K562 (cell line): ENCODE measurements around the gene GEMIN7. TPM values are rescaled to one million over a fixed set of nuclear protein-coding genes. Genes with fewer than 3 reads are reported as not detected.

Experiments used
- MECOM ChIP-seq: fragments of 250-450 bp; sonication (Bioruptor Pico); IDR thresholded peaks from 2 replicates; pipeline ENCODE4 v1.8.0; 2022; ENCODE audit warnings: inconsistent platforms
- polyA plus RNA-seq, 8 experiments: library from polyadenylated mRNA; depleted of rRNA in 4 of 8; stranded (reverse) in 5 of 8; unstranded in 3 of 8; fragments of >200 nt; fragmentation: Nextera tagmentation in 2 of 8; fragmentation: Illumina TruSeq in 1 of 8; extraction: Ambion mirVana in 2 of 8; extraction: Trizol in 1 of 8; gene quantifications; 2 replicates each; pipeline versions ENCODE4 v1.2.1 to v1.2.3, GENCODE V29; 2011 to 2014; ENCODE audit warnings: inconsistent platforms in 1 of 8, missing spikeins in 1 of 8
- total RNA-seq, 7 experiments: library from RNA; depleted of rRNA in 6 of 7; stranded (reverse); fragments of >200 nt in 6 of 7; fragmentation: Illumina TruSeq in 2 of 7; extraction: Trizol in 2 of 7; gene quantifications; 2 replicates each; pipeline versions ENCODE4 v1.2.1 to v1.2.3, GENCODE V29; 2011 to 2021; ENCODE audit warnings: low replicate concordance in 1 of 7
- TF ChIP-seq, protein P1 (sequence below): IDR thresholded peaks from 2 replicates; pipeline ENCODE4 v1.6.1; 2014; ENCODE audit warnings: antibody characterized with exemption
- TF ChIP-seq, protein P2 (sequence below), 3 experiments: fragments of 200-800 bp in 1 of 3; fragments of 250-450 bp in 1 of 3; fragments of 450-650 bp in 1 of 3; sonication (Bioruptor Pico) in 1 of 3; sonication (Bioruptor generic) in 1 of 3; formaldehyde crosslinking in 1 of 3; IDR thresholded peaks; 2 replicates each; pipeline versions ENCODE4 v1.6.1 to v1.8.0; 2016 to 2022; ENCODE audit warnings: mild to moderate bottlenecking in 2 of 3, missing genetic modification characterization in 2 of 3, missing compliant biosample characterization in 1 of 3, moderate library complexity in 1 of 3
- TF ChIP-seq, protein P3 (sequence below), 2 experiments: fragments of 450-650 bp in 1 of 2; sonication (generic) in 1 of 2; formaldehyde crosslinking in 1 of 2; IDR thresholded peaks in 1 of 2; conservative IDR thresholded peaks in 1 of 2; 2 replicates each; pipeline versions ENCODE4 v1.6.1 to v1.8.1; 2016 to 2023; ENCODE audit warnings: mild to moderate bottlenecking in 2 of 2, moderate library complexity in 2 of 2, inconsistent platforms in 1 of 2, missing genetic modification reagents in 1 of 2
- TF ChIP-seq, protein P4 (sequence below): fragments of 250-450 bp; sonication (Bioruptor Pico); IDR thresholded peaks from 2 replicates; pipeline ENCODE4 v1.4.0; 2020; ENCODE audit warnings: mild to moderate bottlenecking, moderate library complexity
- TF ChIP-seq, protein P5 (sequence below), 2 experiments: fragments of 450-650 bp; formaldehyde crosslinking in 1 of 2; IDR thresholded peaks; 2 replicates each; pipeline versions ENCODE4 v1.4.0 to v1.6.1; 2014 to 2020; ENCODE audit warnings: mild to moderate bottlenecking in 2 of 2, borderline replicate concordance in 1 of 2, low read depth in 1 of 2

The GEMIN7 gene
- total and polyA plus RNA-seq, 9 of the 15 experiments (the other 6 are each of a cell fraction or from before 2014, with no cell fraction given) = 23.1 to 124 (median 54.9) TPM

DNA sequence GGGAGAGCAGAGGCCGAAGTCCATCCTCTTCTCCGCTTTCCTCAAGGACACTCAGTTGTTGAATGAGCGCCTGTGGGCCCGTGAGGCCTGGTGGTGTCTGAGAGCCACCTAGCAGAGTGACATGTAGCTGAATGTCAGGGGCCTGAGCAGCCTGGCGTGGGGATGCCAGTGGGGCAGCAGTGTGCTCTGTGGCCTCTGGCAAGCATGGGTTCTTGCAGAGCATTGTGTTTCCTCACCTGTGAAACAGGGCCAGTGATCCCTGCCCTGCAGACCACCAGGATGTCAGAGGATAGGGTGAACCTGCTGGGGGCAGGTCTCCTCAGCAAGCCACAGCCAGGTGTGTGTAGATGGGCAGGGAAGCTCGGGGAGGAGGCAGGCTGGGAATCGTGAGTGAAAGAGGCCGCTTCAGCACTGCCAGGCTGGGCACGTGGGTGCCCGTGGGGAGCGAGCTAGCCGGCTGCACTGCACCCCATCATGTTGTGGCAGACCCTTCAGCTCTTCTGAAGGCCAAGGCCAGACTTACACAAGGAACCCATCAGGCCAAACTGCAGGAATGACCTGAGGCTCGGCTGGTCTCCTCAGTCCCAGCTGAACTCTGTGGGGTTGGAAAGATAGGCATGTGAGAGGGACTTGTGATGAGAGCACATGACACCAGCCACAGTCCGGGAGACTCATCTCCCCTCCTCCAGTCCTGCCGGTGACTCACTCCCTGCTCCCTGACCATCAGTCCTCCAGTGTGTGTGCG, 18.9 kb downstream of the GEMIN7 start (continued):
- TF ChIP-seq, protein P1, sequence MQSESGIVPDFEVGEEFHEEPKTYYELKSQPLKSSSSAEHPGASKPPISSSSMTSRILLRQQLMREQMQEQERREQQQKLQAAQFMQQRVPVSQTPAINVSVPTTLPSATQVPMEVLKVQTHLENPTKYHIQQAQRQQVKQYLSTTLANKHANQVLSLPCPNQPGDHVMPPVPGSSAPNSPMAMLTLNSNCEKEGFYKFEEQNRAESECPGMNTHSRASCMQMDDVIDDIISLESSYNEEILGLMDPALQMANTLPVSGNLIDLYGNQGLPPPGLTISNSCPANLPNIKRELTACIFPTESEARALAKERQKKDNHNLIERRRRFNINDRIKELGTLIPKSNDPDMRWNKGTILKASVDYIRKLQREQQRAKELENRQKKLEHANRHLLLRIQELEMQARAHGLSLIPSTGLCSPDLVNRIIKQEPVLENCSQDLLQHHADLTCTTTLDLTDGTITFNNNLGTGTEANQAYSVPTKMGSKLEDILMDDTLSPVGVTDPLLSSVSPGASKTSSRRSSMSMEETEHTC = peak; percentile 86; the same call in 1 of the 2 replicates
- TF ChIP-seq, protein P2, sequence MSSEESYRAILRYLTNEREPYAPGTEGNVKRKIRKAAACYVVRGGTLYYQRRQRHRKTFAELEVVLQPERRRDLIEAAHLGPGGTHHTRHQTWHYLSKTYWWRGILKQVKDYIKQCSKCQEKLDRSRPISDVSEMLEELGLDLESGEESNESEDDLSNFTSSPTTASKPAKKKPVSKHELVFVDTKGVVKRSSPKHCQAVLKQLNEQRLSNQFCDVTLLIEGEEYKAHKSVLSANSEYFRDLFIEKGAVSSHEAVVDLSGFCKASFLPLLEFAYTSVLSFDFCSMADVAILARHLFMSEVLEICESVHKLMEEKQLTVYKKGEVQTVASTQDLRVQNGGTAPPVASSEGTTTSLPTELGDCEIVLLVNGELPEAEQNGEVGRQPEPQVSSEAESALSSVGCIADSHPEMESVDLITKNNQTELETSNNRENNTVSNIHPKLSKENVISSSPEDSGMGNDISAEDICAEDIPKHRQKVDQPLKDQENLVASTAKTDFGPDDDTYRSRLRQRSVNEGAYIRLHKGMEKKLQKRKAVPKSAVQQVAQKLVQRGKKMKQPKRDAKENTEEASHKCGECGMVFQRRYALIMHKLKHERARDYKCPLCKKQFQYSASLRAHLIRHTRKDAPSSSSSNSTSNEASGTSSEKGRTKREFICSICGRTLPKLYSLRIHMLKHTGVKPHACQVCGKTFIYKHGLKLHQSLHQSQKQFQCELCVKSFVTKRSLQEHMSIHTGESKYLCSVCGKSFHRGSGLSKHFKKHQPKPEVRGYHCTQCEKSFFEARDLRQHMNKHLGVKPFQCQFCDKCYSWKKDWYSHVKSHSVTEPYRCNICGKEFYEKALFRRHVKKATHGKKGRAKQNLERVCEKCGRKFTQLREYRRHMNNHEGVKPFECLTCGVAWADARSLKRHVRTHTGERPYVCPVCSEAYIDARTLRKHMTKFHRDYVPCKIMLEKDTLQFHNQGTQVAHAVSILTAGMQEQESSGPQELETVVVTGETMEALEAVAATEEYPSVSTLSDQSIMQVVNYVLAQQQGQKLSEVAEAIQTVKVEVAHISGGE (CRISPR knock-in tag; IDR thresholded peaks at IDR 0.05) = no peak
- TF ChIP-seq, protein P3, sequence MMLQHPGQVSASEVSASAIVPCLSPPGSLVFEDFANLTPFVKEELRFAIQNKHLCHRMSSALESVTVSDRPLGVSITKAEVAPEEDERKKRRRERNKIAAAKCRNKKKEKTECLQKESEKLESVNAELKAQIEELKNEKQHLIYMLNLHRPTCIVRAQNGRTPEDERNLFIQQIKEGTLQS (IDR thresholded peaks at IDR 0.05) = peak; percentile 96
- TF ChIP-seq, protein P3 (CRISPR knock-in tag; conservative IDR thresholded peaks at IDR 0.05) = peak; percentile 71; the same call in 1 of the 2 replicates
- TF ChIP-seq, protein P4, sequence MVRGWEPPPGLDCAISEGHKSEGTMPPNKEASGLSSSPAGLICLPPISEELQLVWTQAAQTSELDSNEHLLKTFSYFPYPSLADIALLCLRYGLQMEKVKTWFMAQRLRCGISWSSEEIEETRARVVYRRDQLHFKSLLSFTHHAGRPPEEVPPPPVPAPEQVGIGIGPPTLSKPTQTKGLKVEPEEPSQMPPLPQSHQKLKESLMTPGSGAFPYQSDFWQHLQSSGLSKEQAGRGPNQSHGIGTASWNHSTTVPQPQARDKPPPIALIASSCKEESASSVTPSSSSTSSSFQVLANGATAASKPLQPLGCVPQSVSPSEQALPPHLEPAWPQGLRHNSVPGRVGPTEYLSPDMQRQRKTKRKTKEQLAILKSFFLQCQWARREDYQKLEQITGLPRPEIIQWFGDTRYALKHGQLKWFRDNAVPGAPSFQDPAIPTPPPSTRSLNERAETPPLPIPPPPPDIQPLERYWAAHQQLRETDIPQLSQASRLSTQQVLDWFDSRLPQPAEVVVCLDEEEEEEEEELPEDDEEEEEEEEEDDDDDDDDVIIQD (CRISPR knock-in tag) = no peak
- TF ChIP-seq MECOM (CRISPR knock-in tag) = peak; percentile 87
- TF ChIP-seq, protein P5, sequence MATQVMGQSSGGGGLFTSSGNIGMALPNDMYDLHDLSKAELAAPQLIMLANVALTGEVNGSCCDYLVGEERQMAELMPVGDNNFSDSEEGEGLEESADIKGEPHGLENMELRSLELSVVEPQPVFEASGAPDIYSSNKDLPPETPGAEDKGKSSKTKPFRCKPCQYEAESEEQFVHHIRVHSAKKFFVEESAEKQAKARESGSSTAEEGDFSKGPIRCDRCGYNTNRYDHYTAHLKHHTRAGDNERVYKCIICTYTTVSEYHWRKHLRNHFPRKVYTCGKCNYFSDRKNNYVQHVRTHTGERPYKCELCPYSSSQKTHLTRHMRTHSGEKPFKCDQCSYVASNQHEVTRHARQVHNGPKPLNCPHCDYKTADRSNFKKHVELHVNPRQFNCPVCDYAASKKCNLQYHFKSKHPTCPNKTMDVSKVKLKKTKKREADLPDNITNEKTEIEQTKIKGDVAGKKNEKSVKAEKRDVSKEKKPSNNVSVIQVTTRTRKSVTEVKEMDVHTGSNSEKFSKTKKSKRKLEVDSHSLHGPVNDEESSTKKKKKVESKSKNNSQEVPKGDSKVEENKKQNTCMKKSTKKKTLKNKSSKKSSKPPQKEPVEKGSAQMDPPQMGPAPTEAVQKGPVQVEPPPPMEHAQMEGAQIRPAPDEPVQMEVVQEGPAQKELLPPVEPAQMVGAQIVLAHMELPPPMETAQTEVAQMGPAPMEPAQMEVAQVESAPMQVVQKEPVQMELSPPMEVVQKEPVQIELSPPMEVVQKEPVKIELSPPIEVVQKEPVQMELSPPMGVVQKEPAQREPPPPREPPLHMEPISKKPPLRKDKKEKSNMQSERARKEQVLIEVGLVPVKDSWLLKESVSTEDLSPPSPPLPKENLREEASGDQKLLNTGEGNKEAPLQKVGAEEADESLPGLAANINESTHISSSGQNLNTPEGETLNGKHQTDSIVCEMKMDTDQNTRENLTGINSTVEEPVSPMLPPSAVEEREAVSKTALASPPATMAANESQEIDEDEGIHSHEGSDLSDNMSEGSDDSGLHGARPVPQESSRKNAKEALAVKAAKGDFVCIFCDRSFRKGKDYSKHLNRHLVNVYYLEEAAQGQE (IDR thresholded peaks at IDR 0.05; ENCODE audit: borderline replicate concordance) = peak; percentile 37; the same call in 1 of the 2 replicates
- TF ChIP-seq, protein P5 (CRISPR knock-in tag; IDR thresholded peaks at IDR 0.05; ENCODE audit: low read depth) = no peak
